HEK293 (cell line): ENCODE measurements around the gene PABPN1.

Experiments
- CTCF ChIA-PET: fragments of 350-600 bp; formaldehyde crosslinking; extraction: SDS; loops from one replicate; lab custom pipeline; 2021; ENCODE audit warnings: antibody characterized with exemption; lab: Yijun Ruan, JAX
- POLR2A ChIA-PET: fragments of 300-600 bp; formaldehyde crosslinking; extraction: SDS; loops from one replicate; lab custom pipeline; 2020; ENCODE audit warnings: antibody characterized with exemption, inconsistent platforms; lab: Yijun Ruan, JAX
- H3K27ac ChIP-seq: fragments of 200-500 bp; sonication (Bioruptor generic); 2 replicates; pipeline ENCODE4 v1.5.1; 2014; ENCODE audit warnings: low read depth, low read length, control low read depth, inconsistent platforms; ENCODE audit errors: extremely low read depth
- H3K36me3 ChIP-seq, 2 experiments: fragments of 200-500 bp in 1 of 2; sonication (Bioruptor generic) in 1 of 2; 1 replicate in 1 of 2; 2 replicates in 1 of 2; pipeline ENCODE4 v1.5.1; 2014 to 2017; ENCODE audit warnings: inconsistent platforms in 2 of 2, low read length in 2 of 2; ENCODE audit not compliant: control insufficient read depth in 2 of 2, insufficient read depth in 1 of 2
- H3K4me1 ChIP-seq: fragments of 200-500 bp; sonication (Bioruptor generic); 2 replicates; pipeline ENCODE4 v1.5.1; 2014; ENCODE audit warnings: mild to moderate bottlenecking, low read length, inconsistent platforms; ENCODE audit not compliant: control insufficient read depth, insufficient read depth
- H3K4me3 ChIP-seq: 2 replicates; pipeline ENCODE4 v1.5.1; 2011; ENCODE audit warnings: low read depth, mild to moderate bottlenecking, control low read depth, low read length, moderate library complexity
- H3K9me3 ChIP-seq: fragments of 200-500 bp; sonication (Bioruptor generic); 2 replicates; pipeline ENCODE4 v1.5.1; 2014; ENCODE audit warnings: low read depth, low read length, inconsistent platforms; ENCODE audit not compliant: control insufficient read depth, insufficient read depth
- BCL11A ChIP-seq: fragments of 450-650 bp; formaldehyde crosslinking; IDR thresholded peaks from 2 replicates; pipeline ENCODE4 v1.5.1; 2016; ENCODE audit warnings: low read depth, missing biosample characterization, missing genetic modification characterization
- GLIS1 ChIP-seq: fragments of 450-650 bp; formaldehyde crosslinking; IDR thresholded peaks from 2 replicates; pipeline ENCODE4 v1.5.1; 2016; ENCODE audit warnings: missing biosample characterization, missing genetic modification characterization
- GLIS2 ChIP-seq: fragments of 450-650 bp; formaldehyde crosslinking; IDR thresholded peaks from 2 replicates; pipeline ENCODE4 v1.5.1; 2016; ENCODE audit warnings: missing biosample characterization, missing genetic modification characterization
- IKZF3 ChIP-seq: fragments of 450-650 bp; IDR thresholded peaks from 2 replicates; pipeline ENCODE4 v1.5.0; 2018; ENCODE audit warnings: missing biosample characterization, mild to moderate bottlenecking, missing genetic modification characterization, moderate library complexity
- KLF7 ChIP-seq: fragments of 450-650 bp; formaldehyde crosslinking; IDR thresholded peaks from 2 replicates; pipeline ENCODE4 v1.5.1; 2016; ENCODE audit warnings: missing biosample characterization, missing genetic modification characterization, borderline replicate concordance
- SP3 ChIP-seq: fragments of 450-650 bp; formaldehyde crosslinking; IDR thresholded peaks from 2 replicates; pipeline ENCODE4 v1.5.1; 2016; ENCODE audit warnings: missing biosample characterization, missing genetic modification characterization
- ZBTB26 ChIP-seq: fragments of 450-650 bp; formaldehyde crosslinking; optimal IDR thresholded peaks from 2 replicates; pipeline ENCODE3; 2016; ENCODE audit warnings: missing biosample characterization, mild to moderate bottlenecking, missing genetic modification characterization
- ZBTB8A ChIP-seq: fragments of 450-650 bp; formaldehyde crosslinking; IDR thresholded peaks from 2 replicates; pipeline ENCODE4 v1.5.1; 2016; ENCODE audit warnings: missing biosample characterization, missing genetic modification characterization
- ZFP69B ChIP-seq: fragments of 450-650 bp; formaldehyde crosslinking; IDR thresholded peaks from 2 replicates; pipeline ENCODE4 v1.5.1; 2016; ENCODE audit warnings: missing biosample characterization, missing genetic modification characterization
- ZIC2 ChIP-seq: fragments of 450-650 bp; formaldehyde crosslinking; IDR thresholded peaks from 2 replicates; pipeline ENCODE4 v1.5.1; 2016; ENCODE audit warnings: missing biosample characterization, missing genetic modification characterization
- ZNF112 ChIP-seq: fragments of 450-650 bp; formaldehyde crosslinking; IDR thresholded peaks from 2 replicates; pipeline ENCODE4 v1.5.0; 2017; ENCODE audit warnings: missing biosample characterization, missing genetic modification characterization
- ZNF184 ChIP-seq: fragments of 450-650 bp; IDR thresholded peaks from 2 replicates; pipeline ENCODE4 v1.5.1; 2018; ENCODE audit warnings: missing biosample characterization, mild to moderate bottlenecking, missing genetic modification characterization
- ZNF19 ChIP-seq: fragments of 450-650 bp; formaldehyde crosslinking; IDR thresholded peaks from 2 replicates; pipeline ENCODE4; 2016; ENCODE audit warnings: missing biosample characterization, missing genetic modification characterization, low read depth
- ZNF248 ChIP-seq: fragments of 450-650 bp; formaldehyde crosslinking; IDR thresholded peaks from 2 replicates; pipeline ENCODE4 v1.5.1; 2017; ENCODE audit warnings: missing biosample characterization, missing genetic modification characterization
- ZNF280D ChIP-seq: fragments of 450-650 bp; formaldehyde crosslinking; IDR thresholded peaks from 2 replicates; pipeline ENCODE4 v1.5.1; 2016; ENCODE audit warnings: missing biosample characterization, missing genetic modification characterization
- ZNF350 ChIP-seq: fragments of 450-650 bp; formaldehyde crosslinking; IDR thresholded peaks from 2 replicates; pipeline ENCODE4 v1.5.0; 2017; ENCODE audit warnings: missing biosample characterization, mild to moderate bottlenecking, missing genetic modification characterization
- ZNF354C ChIP-seq: fragments of 450-650 bp; formaldehyde crosslinking; IDR thresholded peaks from 2 replicates; pipeline ENCODE4 v1.5.1; 2016; ENCODE audit warnings: missing biosample characterization, missing genetic modification characterization, low read depth, borderline replicate concordance
- ZNF510 ChIP-seq: fragments of 450-650 bp; formaldehyde crosslinking; IDR thresholded peaks from 2 replicates; pipeline ENCODE4 v1.5.1; 2018; ENCODE audit warnings: mild to moderate bottlenecking, missing genetic modification characterization, missing biosample characterization; ENCODE audit not compliant: insufficient replicate concordance
- ZNF544 ChIP-seq: fragments of 450-650 bp; formaldehyde crosslinking; IDR thresholded peaks from 2 replicates; pipeline ENCODE4 v1.5.0; 2017; ENCODE audit warnings: missing biosample characterization, missing genetic modification characterization
- ZNF600 ChIP-seq: fragments of 450-650 bp; formaldehyde crosslinking; IDR thresholded peaks from 2 replicates; pipeline ENCODE4 v1.5.1; 2016; ENCODE audit warnings: missing biosample characterization, missing genetic modification characterization
- ZNF645 ChIP-seq: fragments of 450-650 bp; formaldehyde crosslinking; IDR thresholded peaks from 2 replicates; pipeline ENCODE4; 2016; ENCODE audit warnings: missing biosample characterization, missing genetic modification characterization
- ZNF654 ChIP-seq: fragments of 450-650 bp; formaldehyde crosslinking; IDR thresholded peaks from 2 replicates; pipeline ENCODE4 v1.5.1; 2016; ENCODE audit warnings: low read depth, missing biosample characterization, missing genetic modification characterization
- ZNF677 ChIP-seq: fragments of 450-650 bp; IDR thresholded peaks from 2 replicates; pipeline ENCODE4 v1.5.0; 2018; ENCODE audit warnings: missing biosample characterization, mild to moderate bottlenecking, missing genetic modification characterization, moderate library complexity
- TF ChIP-seq, protein P1 (sequence below): fragments of 450-650 bp; formaldehyde crosslinking; IDR thresholded peaks from 2 replicates; pipeline ENCODE4 v1.5.1; 2016; ENCODE audit warnings: missing biosample characterization, missing genetic modification characterization
- TF ChIP-seq, protein P2 (sequence below): fragments of 450-650 bp; formaldehyde crosslinking; IDR thresholded peaks from 2 replicates; pipeline ENCODE4 v1.5.1; 2016; ENCODE audit warnings: missing biosample characterization, missing genetic modification characterization

Gene PABPN1

DNA sequence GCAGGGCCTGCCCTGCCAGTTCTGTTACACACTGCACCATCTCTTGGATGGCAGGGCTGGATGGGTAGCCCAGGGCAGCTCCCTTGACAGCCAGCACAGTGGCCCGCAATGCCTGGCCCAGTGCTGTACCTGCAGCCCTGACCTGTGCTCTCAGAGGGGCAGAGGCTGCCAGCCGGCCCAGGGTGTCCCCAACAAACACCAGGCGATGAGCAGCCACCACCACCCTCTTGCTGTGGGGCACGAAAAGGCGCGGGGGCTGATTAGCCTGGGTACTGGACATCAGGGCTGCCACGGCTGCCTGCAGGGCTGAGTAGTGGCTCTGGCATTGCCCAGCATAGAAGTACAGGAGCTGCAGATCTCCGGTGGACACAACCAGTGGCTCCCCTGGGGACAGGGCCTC is 36.0 kb downstream of the PABPN1 start:
- H3K4me1 ChIP-seq, result no peaks in the 10 kb centered on the region
- no peak overlapping the region for H3K27ac ChIP-seq
- ChIA-PET CTCF (interaction anchor here (1.5 kb wide), 1 partner anchor 23 kb away, joined by 4 read pairs; no protein-coding TSS in a partner anchor), POLR2A (no interaction called here)
- H3K9me3 ChIP-seq, result no peaks in the 10 kb centered on the region
- TF ChIP-seq BCL11A (tag by site-specific recombination) (no peak), ZNF112 (no peak), GLIS1 (tag by site-specific recombination) (no peak), ZNF280D (no peak), ZNF600 (tag by site-specific recombination) (no peak)
- no peak overlapping the region for H3K4me3 ChIP-seq
- H3K36me3 ChIP-seq, result no peaks in the 10 kb centered on the region

GRCh38 chr14:23358042-23358441 is 36.8 kb downstream of the PABPN1 start:
- POLR2A ChIA-PET, result no interaction called here
- CTCF ChIA-PET, result no interaction called here
- TF ChIP-seq ZNF19 (tag by site-specific recombination) (no peak), SP3 (tag by site-specific recombination) (no peak), ZNF184 (tag by site-specific recombination) (no peak), ZNF510 (tag by site-specific recombination) (no peak), ZNF645 (tag by site-specific recombination) (no peak), ZNF654 (tag by site-specific recombination) (no peak), ZIC2 (no peak), ZNF544 (tag by site-specific recombination) (no peak), IKZF3 (no peak), ZBTB8A (tag by site-specific recombination) (no peak), ZFP69B (tag by site-specific recombination) (no peak), GLIS2 (tag by site-specific recombination) (no peak), ZNF677 (tag by site-specific recombination) (no peak), ZNF248 (no peak), ZNF350 (tag by site-specific recombination) (no peak), ZNF354C (tag by site-specific recombination) (no peak), ZBTB26 (tag by site-specific recombination) (no peak), KLF7 (tag by site-specific recombination) (no peak)
- TF ChIP-seq, protein P1, sequence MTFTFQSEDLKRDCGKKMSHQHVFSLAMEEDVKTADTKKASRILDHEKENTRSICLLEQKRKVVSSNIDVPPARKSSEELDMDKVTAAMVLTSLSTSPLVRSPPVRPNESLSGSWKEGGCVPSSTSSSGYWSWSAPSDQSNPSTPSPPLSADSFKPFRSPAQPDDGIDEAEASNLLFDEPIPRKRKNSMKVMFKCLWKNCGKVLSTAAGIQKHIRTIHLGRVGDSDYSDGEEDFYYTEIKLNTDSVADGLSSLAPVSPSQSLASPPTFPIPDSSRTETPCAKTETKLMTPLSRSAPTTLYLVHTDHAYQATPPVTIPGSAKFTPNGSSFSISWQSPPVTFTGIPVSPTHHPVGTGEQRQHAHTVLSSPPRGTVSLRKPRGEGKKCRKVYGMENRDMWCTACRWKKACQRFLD (tag by site-specific recombination), result no peak
- TF ChIP-seq, protein P2, sequence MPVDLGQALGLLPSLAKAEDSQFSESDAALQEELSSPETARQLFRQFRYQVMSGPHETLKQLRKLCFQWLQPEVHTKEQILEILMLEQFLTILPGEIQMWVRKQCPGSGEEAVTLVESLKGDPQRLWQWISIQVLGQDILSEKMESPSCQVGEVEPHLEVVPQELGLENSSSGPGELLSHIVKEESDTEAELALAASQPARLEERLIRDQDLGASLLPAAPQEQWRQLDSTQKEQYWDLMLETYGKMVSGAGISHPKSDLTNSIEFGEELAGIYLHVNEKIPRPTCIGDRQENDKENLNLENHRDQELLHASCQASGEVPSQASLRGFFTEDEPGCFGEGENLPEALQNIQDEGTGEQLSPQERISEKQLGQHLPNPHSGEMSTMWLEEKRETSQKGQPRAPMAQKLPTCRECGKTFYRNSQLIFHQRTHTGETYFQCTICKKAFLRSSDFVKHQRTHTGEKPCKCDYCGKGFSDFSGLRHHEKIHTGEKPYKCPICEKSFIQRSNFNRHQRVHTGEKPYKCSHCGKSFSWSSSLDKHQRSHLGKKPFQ (tag by site-specific recombination), result no peak
- TF ChIP-seq, all 188 proteins: peak for 0

More at GRCh38 chr14:23358042-23358441, 36.8 kb downstream of the PABPN1 start:
- Histone ChIP-seq H3K4me3 (no peak overlapping the region), H3K27ac (no peak overlapping the region), H3K36me3 (no peaks in the 10 kb centered on the region), H3K9me3 (no peaks in the 10 kb centered on the region), H3K4me1 (no peaks in the 10 kb centered on the region)
